GM20000 (cell line): ENCODE measurements around the gene ADK.

Experiments
- DNase-seq: peaks from one replicate; pipeline ENCODE4 v3.0.0; 2012; ENCODE audit warnings: low spot score
- TF ChIP-seq, protein P1 (sequence below): IDR thresholded peaks from 2 replicates; pipeline ENCODE4 v1.5.1; 2012; ENCODE audit warnings: mild to moderate bottlenecking, control low read depth; ENCODE audit errors: extremely low read depth, missing control alignments

The ADK gene

DNA sequence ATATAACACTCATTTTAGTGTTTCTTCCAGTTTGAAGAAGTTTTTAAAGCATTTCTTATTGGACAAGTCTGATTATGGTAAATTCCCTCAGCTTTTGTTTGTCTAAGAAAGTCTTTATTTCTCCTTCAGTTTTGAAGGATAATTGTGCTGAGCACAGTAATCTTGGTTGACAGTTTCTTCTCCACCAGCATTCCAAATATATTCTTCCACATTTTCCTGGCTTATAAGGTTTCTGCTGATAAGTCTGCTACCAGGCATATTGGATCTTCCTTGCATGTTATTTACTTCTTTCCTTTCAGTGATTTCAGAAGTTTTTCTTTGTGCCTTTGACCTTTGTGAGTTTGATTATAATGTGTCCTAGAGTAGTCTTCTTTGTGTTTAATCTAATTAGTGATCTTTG, 210.7 kb downstream of the ADK start:
- no peak for DNase-seq
- TF ChIP-seq, protein P1, sequence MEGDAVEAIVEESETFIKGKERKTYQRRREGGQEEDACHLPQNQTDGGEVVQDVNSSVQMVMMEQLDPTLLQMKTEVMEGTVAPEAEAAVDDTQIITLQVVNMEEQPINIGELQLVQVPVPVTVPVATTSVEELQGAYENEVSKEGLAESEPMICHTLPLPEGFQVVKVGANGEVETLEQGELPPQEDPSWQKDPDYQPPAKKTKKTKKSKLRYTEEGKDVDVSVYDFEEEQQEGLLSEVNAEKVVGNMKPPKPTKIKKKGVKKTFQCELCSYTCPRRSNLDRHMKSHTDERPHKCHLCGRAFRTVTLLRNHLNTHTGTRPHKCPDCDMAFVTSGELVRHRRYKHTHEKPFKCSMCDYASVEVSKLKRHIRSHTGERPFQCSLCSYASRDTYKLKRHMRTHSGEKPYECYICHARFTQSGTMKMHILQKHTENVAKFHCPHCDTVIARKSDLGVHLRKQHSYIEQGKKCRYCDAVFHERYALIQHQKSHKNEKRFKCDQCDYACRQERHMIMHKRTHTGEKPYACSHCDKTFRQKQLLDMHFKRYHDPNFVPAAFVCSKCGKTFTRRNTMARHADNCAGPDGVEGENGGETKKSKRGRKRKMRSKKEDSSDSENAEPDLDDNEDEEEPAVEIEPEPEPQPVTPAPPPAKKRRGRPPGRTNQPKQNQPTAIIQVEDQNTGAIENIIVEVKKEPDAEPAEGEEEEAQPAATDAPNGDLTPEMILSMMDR: no peak

GRCh38 chr10:74363727-74364126, 212.7 kb downstream of the ADK start:
- TF ChIP-seq, protein P1: no peak

GRCh38 chr10:74365109-74365508, 214.1 kb downstream of the ADK start:
- no peak for DNase-seq

More at GRCh38 chr10:74363727-74364126, 212.7 kb downstream of the ADK start:
- no peak for DNase-seq

GRCh38 chr10:74371696-74372095, 220.7 kb downstream of the ADK start:
- TF ChIP-seq, protein P1: no peak
- DNase-seq: no peak

More at GRCh38 chr10:74365109-74365508, 214.1 kb downstream of the ADK start:
- TF ChIP-seq, protein P1: no peak

DNA sequence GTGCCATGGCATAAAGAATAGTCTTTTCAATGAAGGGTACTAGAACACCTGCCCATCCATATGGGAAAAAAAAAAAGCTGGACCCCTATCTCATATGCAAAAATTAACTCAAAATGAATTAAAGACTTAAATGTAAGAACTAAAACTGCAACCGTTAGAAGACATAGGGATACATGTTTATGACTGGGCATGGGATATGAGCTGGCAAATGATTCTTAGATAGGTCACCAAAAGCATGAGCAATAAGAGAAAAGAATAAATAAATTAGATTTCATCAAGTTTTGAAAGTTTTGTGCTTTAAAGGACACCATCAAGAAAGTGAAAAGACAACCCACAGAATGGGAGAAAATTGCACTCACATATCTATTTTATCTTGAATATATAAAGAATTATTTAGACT, 222.0 kb downstream of the ADK start:
- DNase-seq: no peak
- TF ChIP-seq, protein P1: no peak

GRCh38 chr10:74377476-74377875, 226.5 kb downstream of the ADK start:
- DNase-seq: no peak

DNA sequence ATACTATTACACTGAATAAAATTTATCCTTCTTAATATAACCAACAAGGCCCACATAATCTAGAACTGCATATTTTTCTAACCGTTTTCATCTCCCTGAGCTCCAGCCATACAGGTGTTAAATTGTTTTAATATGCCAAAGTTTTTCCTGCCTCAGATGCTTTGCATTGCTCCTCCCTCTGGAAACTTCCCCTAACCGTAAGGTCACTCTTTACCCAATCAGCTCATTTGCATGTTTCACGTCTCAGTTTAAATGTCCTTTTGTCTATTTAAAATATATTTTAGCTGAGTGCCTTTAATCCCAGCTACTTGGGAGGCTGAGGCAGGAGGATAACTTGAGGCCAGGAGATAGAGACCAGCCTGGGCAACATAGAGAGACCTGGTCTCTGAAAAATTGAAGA, 228.5 kb downstream of the ADK start:
- TF ChIP-seq, protein P1: no peak
- no peak for DNase-seq

More at GRCh38 chr10:74377476-74377875, 226.5 kb downstream of the ADK start:
- TF ChIP-seq, protein P1: no peak
